Measurements from ENCODE around the gene CSNK1G2. TPM values are rescaled to one million over a fixed set of nuclear protein-coding genes. Genes with fewer than 3 reads are reported as not detected.

CSNK1G2 gene
- total and polyA plus RNA-seq, 8 donors, result 30.2 to 210 (median 65.3) TPM

- H3K27ac ChIP-seq, result no peak overlapping the region
- no peaks in the 10 kb centered on the region for H3K9me3 ChIP-seq
- H3K36me3 ChIP-seq, result peaks cover 51 to 92% (median 82%) of the 10 kb centered on the region in 4 donors
- TF ChIP-seq EP300 (IDR thresholded peaks at IDR 0.05) (no peak), POLR2AphosphoS5 (IDR thresholded peaks at IDR 0.05) (no peak), CTCF (IDR thresholded peaks at IDR 0.05) (no peak), POLR2A (IDR thresholded peaks at IDR 0.05) (no peak)
- WGBS, 5 donors, result 93 to 96% (median 95%) methylated on average over 23 to 28 of the region's 28 CpGs
- H3K4me3 ChIP-seq, result no peak overlapping the region
- no peak for DNase-seq
- H3K4me1 ChIP-seq, result peaks cover 0 to 3% (median 0%) of the 10 kb centered on the region in 4 donors
- H3K27me3 ChIP-seq, result no peaks in the 10 kb centered on the region
- intact Hi-C loops (cut with DNase I; ENCODE audit: low total_unique reads), result no loop called here
Measured at GRCh38 chr19:1918975-1919374, 22.0 kb upstream of the CSNK1G2 start.

- no peak for TF ChIP-seq POLR2AphosphoS5 (IDR thresholded peaks at IDR 0.05)
- TF ChIP-seq CTCF (IDR thresholded peaks at IDR 0.05), result no peak
- H3K4me1 ChIP-seq, result no peaks in the 10 kb centered on the region
- no peak overlapping the region for H3K4me3 ChIP-seq
- WGBS, 5 donors, result 94 to 96% (median 95%) methylated on average over 15 to 19 of the region's 19 CpGs
- H3K27me3 ChIP-seq, result no peaks in the 10 kb centered on the region
- no peaks in the 10 kb centered on the region for H3K9me3 ChIP-seq
- peaks cover 61 to 94% (median 85%) of the 10 kb centered on the region in 4 donors for H3K36me3 ChIP-seq
- no peak for DNase-seq
- H3K27ac ChIP-seq, result no peak overlapping the region
- intact Hi-C loops (cut with DNase I; ENCODE audit: low total_unique reads), result no loop called here
Measured at GRCh38 chr19:1920644-1921043, 20.3 kb upstream of the CSNK1G2 start.

- intact Hi-C loops (cut with DNase I; ENCODE audit: low total_unique reads), result no loop called here
- DNase-seq, result no peak
Measured at GRCh38 chr19:1921326-1921725, 19.6 kb upstream of the CSNK1G2 start.

GRCh38 chr19:1921825-1922224 lies 19.1 kb upstream of the CSNK1G2 start:
- Histone ChIP-seq H3K27ac (no peak overlapping the region), H3K4me1 (no peaks in the 10 kb centered on the region), H3K4me3 (no peak overlapping the region), H3K9me3 (no peaks in the 10 kb centered on the region), H3K36me3 (peaks cover 61 to 90% (median 88%) of the 10 kb centered on the region in 4 donors), H3K27me3 (no peaks in the 10 kb centered on the region)
- 87 to 92% (median 92%) methylated on average over 15 of the region's 15 CpGs for WGBS, 5 donors
- DNase-seq, result no peak
- intact Hi-C loops (cut with DNase I; ENCODE audit: low total_unique reads), result no loop called here
- no peak for TF ChIP-seq EP300 (IDR thresholded peaks at IDR 0.05)
- TF ChIP-seq CTCF (IDR thresholded peaks at IDR 0.05), result no peak
- TF ChIP-seq POLR2AphosphoS5 (IDR thresholded peaks at IDR 0.05), result no peak
- no peak for TF ChIP-seq POLR2A (IDR thresholded peaks at IDR 0.05)

More at GRCh38 chr19:1921326-1921725, 19.6 kb upstream of the CSNK1G2 start:
- H3K27ac ChIP-seq, result no peak overlapping the region
- TF ChIP-seq EP300 (IDR thresholded peaks at IDR 0.05), result no peak
- TF ChIP-seq CTCF (IDR thresholded peaks at IDR 0.05), result no peak
- TF ChIP-seq POLR2AphosphoS5 (IDR thresholded peaks at IDR 0.05), result no peak
- TF ChIP-seq POLR2A (IDR thresholded peaks at IDR 0.05), result no peak
- H3K4me3 ChIP-seq, result no peak overlapping the region
- H3K36me3 ChIP-seq, result peaks cover 61 to 94% (median 89%) of the 10 kb centered on the region in 4 donors
- H3K9me3 ChIP-seq, result no peaks in the 10 kb centered on the region
- H3K4me1 ChIP-seq, result no peaks in the 10 kb centered on the region
- WGBS, 5 donors, result 94 to 97% (median 95%) methylated on average over 11 to 19 of the region's 19 CpGs
- H3K27me3 ChIP-seq, result no peaks in the 10 kb centered on the region
